K562 (cell line): ENCODE results near the gene EME2. TPM values are rescaled to one million over a fixed set of nuclear protein-coding genes. Genes with fewer than 3 reads are reported as not detected.
A peak's percentile ranks its signal among the peaks of the same experiment; 100 is the strongest.

ENCODE experiments used
- ATAC-seq: fragments of 200-7000 bp; cut with Tn5 transposase; 3 replicates; pipeline ENCODE4 v1.9.1; 2020; ENCODE audit warnings: moderate library complexity
- BruUV-seq: library from RNA; stranded (reverse); fragments of 400-500 nt; replicated peaks from 2 replicates; lab custom pipeline; 2021; lab: Mats Ljungman, UMichigan
- CTCF ChIA-PET: fragments of 300-600 bp; formaldehyde crosslinking; extraction: SDS; loops from one replicate; lab custom pipeline; 2021; ENCODE audit warnings: low intra/inter-chr PET ratio; lab: Yijun Ruan, JAX
- POLR2A ChIA-PET: fragments of 300-600, 350-650 bp; sonication (Branson Sonifier 250); formaldehyde crosslinking; extraction: SDS; loops from one replicate; lab custom pipeline; 2021; ENCODE audit warnings: antibody characterized with exemption, inconsistent platforms; lab: Yijun Ruan, JAX
- DNase-seq, 4 experiments: peaks; one replicate each; pipeline versions ENCODE4 v3.0.0 to v3.0.0-alpha.2; 2011 to 2018; ENCODE audit warnings: low spot score in 3 of 4, mixed read lengths in 3 of 4; ENCODE audit errors: extremely low read depth in 1 of 4
- FAIRE-seq: peaks from 2 replicates; lab custom pipeline; 2011; peaks lifted over from hg19 to GRCh38; lab: Jason Lieb, UNC
- H2AFZ ChIP-seq: 2 replicates; pipeline ENCODE4 v1.6.0; 2011; ENCODE audit warnings: low read depth, low read length, control low read depth, inconsistent platforms
- H3K27ac ChIP-seq: fragments of 200-600 bp; 3 replicates; pipeline ENCODE4 v1.8.0; 2011; ENCODE audit warnings: low read depth, mild to moderate bottlenecking, control low read depth, inconsistent platforms, low read length, moderate library complexity, mixed read lengths; ENCODE audit errors: extremely low read depth
- H3K27me3 ChIP-seq, 2 experiments: fragments of 300-600 bp in 1 of 2; 2 replicates in 1 of 2; 3 replicates in 1 of 2; pipeline versions ENCODE4 v1.6.0 to v1.8.0; 2011; ENCODE audit warnings: inconsistent platforms in 2 of 2, low read length in 2 of 2, mild to moderate bottlenecking in 1 of 2, mixed read lengths in 1 of 2, moderate library complexity in 1 of 2; ENCODE audit not compliant: control insufficient read depth in 2 of 2, insufficient read depth in 2 of 2
- H3K36me3 ChIP-seq: fragments of 300-600 bp; 3 replicates; pipeline ENCODE4 v1.8.0; 2011; ENCODE audit warnings: mild to moderate bottlenecking, low read length, inconsistent platforms; ENCODE audit not compliant: control insufficient read depth, insufficient read depth
- H3K4me1 ChIP-seq, 2 experiments: fragments of 200-600 bp in 1 of 2; replicated peaks in 1 of 2; 2 replicates in 1 of 2; 3 replicates in 1 of 2; pipeline versions ENCODE4 v1.5.1 to v1.8.0; 2011; ENCODE audit warnings: inconsistent platforms in 2 of 2, low read length in 2 of 2, mild to moderate bottlenecking in 1 of 2, mixed read lengths in 1 of 2, moderate library complexity in 1 of 2; ENCODE audit not compliant: control insufficient read depth in 2 of 2, insufficient read depth in 2 of 2
- H3K4me2 ChIP-seq: 2 replicates; pipeline ENCODE4 v1.6.1; 2011; ENCODE audit warnings: low read length, control low read depth, inconsistent platforms, mixed read lengths; ENCODE audit not compliant: insufficient read depth
- H3K4me3 ChIP-seq: fragments of 200-600 bp; sonication (generic), shearing (Covaris generic); 2 replicates; pipeline ENCODE4 v1.5.1; 2016; ENCODE audit warnings: control low read depth, inconsistent platforms
- H3K79me2 ChIP-seq: fragments of 200-600 bp; 3 replicates; pipeline ENCODE4 v1.8.0; 2011; ENCODE audit warnings: low read length, inconsistent platforms; ENCODE audit not compliant: control insufficient read depth, insufficient read depth
- H3K9ac ChIP-seq, 2 experiments: 2 replicates each; pipeline versions ENCODE4 v1.6.0 to v1.6.1; 2011; ENCODE audit warnings: low read depth in 2 of 2, low read length in 2 of 2, control low read depth in 1 of 2, inconsistent platforms in 1 of 2, mild to moderate bottlenecking in 1 of 2, mixed read lengths in 1 of 2; ENCODE audit not compliant: insufficient read depth in 1 of 2
- H3K9me1 ChIP-seq: one replicate; pipeline ENCODE4 v1.6.0; 2011; ENCODE audit warnings: inconsistent platforms, mild to moderate bottlenecking, low read length, moderate library complexity; ENCODE audit not compliant: control insufficient read depth, insufficient read depth
- H3K9me3 ChIP-seq: replicated peaks from 2 replicates; pipeline ENCODE4 v1.5.1; 2011; ENCODE audit warnings: low read depth, low read length, inconsistent platforms; ENCODE audit not compliant: control insufficient read depth, insufficient read depth
- H4K20me1 ChIP-seq: replicated peaks from 2 replicates; pipeline ENCODE4 v1.6.1; 2011; ENCODE audit warnings: low read length, inconsistent platforms, mixed read lengths; ENCODE audit not compliant: control insufficient read depth, insufficient read depth
- COPS2 ChIP-seq: fragments of 450-650 bp; conservative IDR thresholded peaks from 2 replicates; pipeline ENCODE4 v1.6.1; 2016; ENCODE audit warnings: mild to moderate bottlenecking, moderate library complexity
- WGBS: fragments of 100-300 bp; shearing (Covaris generic); methylation state at CpG from one replicate; pipeline ENCODE4 v1.1.6; 2016; ENCODE audit warnings: low coverage, mixed read lengths; ENCODE audit not compliant: insufficient coverage; ENCODE audit errors: missing lambda C conversion rate; 5-methylcytosine and 5-hydroxymethylcytosine counted together
- in situ Hi-C: fragments of 300-500 bp; cut with MboI; formaldehyde crosslinking; loops from 4 replicates; pipeline ENCODE4 v1.15.0; 2018; ENCODE audit warnings: inconsistent platforms, mixed read lengths
- intact Hi-C: fragments of 100-400 bp; cut with micrococcal nuclease; formaldehyde crosslinking; loops from 2 replicates; pipeline ENCODE4 v1.14.2; 2022
- polyA plus RNA-seq, 8 experiments: library from polyadenylated mRNA; depleted of rRNA in 4 of 8; stranded (reverse) in 5 of 8; unstranded in 3 of 8; fragments of >200 nt; fragmentation: Nextera tagmentation in 2 of 8; fragmentation: Illumina TruSeq in 1 of 8; extraction: Ambion mirVana in 2 of 8; extraction: Trizol in 1 of 8; gene quantifications; 2 replicates each; pipeline versions ENCODE4 v1.2.1 to v1.2.3, GENCODE V29; 2011 to 2014; ENCODE audit warnings: inconsistent platforms in 1 of 8, missing spikeins in 1 of 8
- total RNA-seq, 7 experiments: library from RNA; depleted of rRNA in 6 of 7; stranded (reverse); fragments of >200 nt in 6 of 7; fragmentation: Illumina TruSeq in 2 of 7; extraction: Trizol in 2 of 7; gene quantifications; 2 replicates each; pipeline versions ENCODE4 v1.2.1 to v1.2.3, GENCODE V29; 2011 to 2021; ENCODE audit warnings: low replicate concordance in 1 of 7
- TF ChIP-seq, protein P1 (sequence below): fragments of 450-650 bp; formaldehyde crosslinking; IDR thresholded peaks from 2 replicates; pipeline ENCODE4 v1.4.0; 2020; ENCODE audit warnings: mild to moderate bottlenecking, moderate library complexity

The EME2 gene
- total and polyA plus RNA-seq, 9 of the 15 experiments (the other 6 are each of a cell fraction or from before 2014, with no cell fraction given), result 0.35 to 19.9 (median 3.5) TPM

DNA sequence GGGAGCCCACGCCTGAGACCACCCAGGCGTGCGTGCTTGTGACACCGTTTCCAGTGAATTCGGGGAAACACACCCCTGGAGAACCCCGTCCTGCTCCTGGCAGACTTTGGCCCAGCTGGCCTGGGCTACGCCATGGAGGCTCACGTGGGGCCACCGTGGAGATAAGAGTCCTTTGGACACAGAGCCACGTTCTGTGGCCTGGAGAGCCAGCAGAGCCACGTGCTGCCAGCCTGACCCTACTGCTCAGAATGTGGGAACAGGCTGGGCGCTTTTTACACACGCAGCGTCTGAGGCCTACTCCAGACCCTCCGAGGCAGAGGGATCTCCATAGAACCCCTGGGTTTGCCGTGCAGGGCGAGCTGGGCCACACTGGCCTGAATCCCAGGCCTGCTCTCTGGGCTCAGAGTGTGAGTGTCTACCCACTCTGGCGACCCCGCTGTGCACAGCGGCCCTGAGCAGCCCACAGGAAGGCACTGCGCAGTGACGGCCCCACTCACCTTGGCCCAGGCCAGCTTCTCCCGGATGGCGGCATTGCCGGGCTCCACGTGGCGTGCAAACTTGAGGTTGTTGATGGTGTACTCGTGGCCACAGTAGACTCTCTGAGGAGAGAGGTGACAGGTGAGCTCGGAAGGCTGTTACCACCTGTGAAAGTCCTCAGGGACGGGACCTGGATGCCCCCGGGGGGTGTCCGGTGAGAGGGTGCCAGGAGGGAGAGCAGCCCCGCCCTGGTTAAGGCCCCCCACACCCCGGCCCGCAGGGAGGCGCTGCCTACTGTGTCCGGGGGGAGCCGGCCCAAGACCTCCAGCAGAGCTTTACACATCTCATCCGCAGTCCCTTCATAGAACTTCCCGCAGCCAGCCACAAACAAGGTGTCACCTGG lies 44.0 kb downstream of the EME2 start:
- intact Hi-C loops, result no loop called here
- Histone ChIP-seq H4K20me1 (no peaks in the 10 kb centered on the region), H3K27me3 (no peaks in the 10 kb centered on the region), H3K27ac (no peak overlapping the region), H3K9ac (no peak overlapping the region; a peak in 1 of 4 replicates), H3K4me2 (no peak overlapping the region), H3K9me1 (no peaks in the 10 kb centered on the region), H3K79me2 (no peaks in the 10 kb centered on the region)
- no TSS peak for BruUV-seq
- no peak for FAIRE-seq
- TF ChIP-seq, protein P1, sequence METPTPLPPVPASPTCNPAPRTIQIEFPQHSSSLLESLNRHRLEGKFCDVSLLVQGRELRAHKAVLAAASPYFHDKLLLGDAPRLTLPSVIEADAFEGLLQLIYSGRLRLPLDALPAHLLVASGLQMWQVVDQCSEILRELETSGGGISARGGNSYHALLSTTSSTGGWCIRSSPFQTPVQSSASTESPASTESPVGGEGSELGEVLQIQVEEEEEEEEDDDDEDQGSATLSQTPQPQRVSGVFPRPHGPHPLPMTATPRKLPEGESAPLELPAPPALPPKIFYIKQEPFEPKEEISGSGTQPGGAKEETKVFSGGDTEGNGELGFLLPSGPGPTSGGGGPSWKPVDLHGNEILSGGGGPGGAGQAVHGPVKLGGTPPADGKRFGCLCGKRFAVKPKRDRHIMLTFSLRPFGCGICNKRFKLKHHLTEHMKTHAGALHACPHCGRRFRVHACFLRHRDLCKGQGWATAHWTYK, result peak; percentile 76
- TF ChIP-seq COPS2, result no peak
- TF ChIP-seq, all 486 proteins: peak for 1
- H3K9me3 ChIP-seq, result no peaks in the 10 kb centered on the region
- POLR2A ChIA-PET, result interaction anchor here (0.6 kb wide), 1 partner anchor 537 kb away, joined by 3 read pairs; no protein-coding TSS in a partner anchor
- in situ Hi-C loops, result no loop called here
- H3K36me3 ChIP-seq, result peaks cover 3% of the 10 kb centered on the region; the same call in 1 of the 3 replicates
- no peak overlapping the region for H2AFZ ChIP-seq
- peaks cover 0 to 54% of the 10 kb centered on the region in 2 experiments; a peak in 3 of 5 replicates for H3K4me1 ChIP-seq
- DNase-seq (no peak), ATAC-seq (no peak)
- WGBS, result 93% methylated on average over 36 of the region's 40 CpGs
- CTCF ChIA-PET, result no interaction called here
- no peak overlapping the region for H3K4me3 ChIP-seq
